Tibial nerve (tissue), 4 donors: ENCODE measurements around the gene NF2.

Experiments used
- CTCF ChIP-seq, 5 experiments: fragments of 200-600 bp in 3 of 5; fragments of 450-650 bp in 2 of 5; sonication (generic) in 3 of 5; IDR thresholded peaks; one replicate each; pipeline ENCODE4 v1.5.1; 2016 to 2019; ENCODE audit warnings: antibody characterized with exemption in 5 of 5, mild to moderate bottlenecking in 3 of 5, moderate library complexity in 2 of 5
- EP300 ChIP-seq, 2 donors: sonication (generic); formaldehyde crosslinking; IDR thresholded peaks; one replicate each; pipeline ENCODE4 v1.6.1; 2017; ENCODE audit warnings: antibody characterized with exemption in 2 of 2, mild to moderate bottlenecking in 1 of 2
- POLR2A ChIP-seq, 2 donors: fragments of 450-650 bp; IDR thresholded peaks; one replicate each; pipeline ENCODE4 v1.6.1; 2017; ENCODE audit warnings: antibody characterized with exemption in 2 of 2, mild to moderate bottlenecking in 2 of 2, moderate library complexity in 2 of 2

- TF ChIP-seq POLR2A (IDR thresholded peaks at IDR 0.05) (no peak), CTCF (IDR thresholded peaks at IDR 0.05) (no peak), EP300 (IDR thresholded peaks at IDR 0.05) (no peak)
Observed at GRCh38 chr22:29723766-29724165, 120.3 kb downstream of the NF2 start.
